ENCODE results near the gene SLC7A5. TPM values are rescaled to one million over a fixed set of nuclear protein-coding genes. Genes with fewer than 3 reads are reported as not detected.
A peak's percentile ranks its signal among the peaks of the same experiment; 100 is the strongest.
"Not testable (repeated sequence)": the region's sequence is repeated elsewhere in the genome, so short reads cannot be mapped to it uniquely, and the experiment has no call there.

Gene SLC7A5
- 79.0 and 99.5 TPM in 2 replicates for total RNA-seq (2014; rRNA removed; shearing (Covaris generic))
- polyA plus RNA-seq (2016; fragmentation: Nextera tagmentation; extraction: Ambion mirVana): 69.0 and 69.9 TPM in 2 replicates

GRCh38 chr16:87869061-87869878, at the start of gene SLC7A5:
SLC7A5 (minus strand) TSS chr16:87869507; CDS start chr16:87869422, 85 bp downstream.
- Histone ChIP-seq H3K4me2 (ENCODE audit: unreplicated experiment) (peak within 1 kb of the TSS; percentile 74), H2AFZ (peak within 1 kb of the TSS; percentile 26; the same call in 1 of the 2 replicates), H3K9ac (peak within 1 kb of the TSS; percentile 91), H3K4me1 (ENCODE audit: insufficient read depth) (peaks cover 34% of the 10 kb centered on the region), H3F3A (ENCODE audit: insufficient read depth) (peaks cover 28% of the 10 kb centered on the region), H3K4me3 (peak within 1 kb of the TSS; percentile 81), H3K79me2 (ENCODE audit: insufficient read depth) (peaks cover 46% of the 10 kb centered on the region), H3K27ac (peak within 1 kb of the TSS; percentile 85), H3K36me3 (ENCODE audit: low read depth) (peaks cover 10% of the 10 kb centered on the region; the same call in 1 of the 2 replicates)
- H3K9me3 ChIP-seq (ENCODE audit: low read depth); H4K20me1 ChIP-seq (ENCODE audit: insufficient read depth); H3K9me2 ChIP-seq (ENCODE audit: insufficient read depth); H3K27me3 ChIP-seq (replicated peaks; ENCODE audit: insufficient read depth); in situ Hi-C loops (cut with MboI): not testable (repeated sequence)
- WGBS, 2 experiments (ENCODE audit: low coverage in 1 of 2, low lambda C conversion rate in 2 of 2, missing lambda C conversion rate in 2 of 2): 3 to 4% methylated on average over 53 to 70 of the region's 109 CpGs
- DNase-seq: peak; percentile 92

GRCh38 chr16:87918338-87918737, 49.0 kb upstream of the SLC7A5 start:
- no peaks in the 10 kb centered on the region for H3F3A ChIP-seq (ENCODE audit: insufficient read depth)
- H3K4me3 ChIP-seq: peak overlapping the region; percentile 68
- 2 to 3% methylated on average over 10 to 13 of the region's 13 CpGs for WGBS, 2 experiments (ENCODE audit: low coverage in 1 of 2, low lambda C conversion rate in 2 of 2, missing lambda C conversion rate in 2 of 2)
- DNase-seq: peak; percentile 85
- H3K36me3 ChIP-seq (ENCODE audit: low read depth): no peaks in the 10 kb centered on the region
- peak overlapping the region; percentile 90 for H3K9ac ChIP-seq
- H4K20me1 ChIP-seq (ENCODE audit: insufficient read depth): no peaks in the 10 kb centered on the region
- no peaks in the 10 kb centered on the region for H3K9me3 ChIP-seq (ENCODE audit: low read depth)
- peak overlapping the region; percentile 98 for H3K4me2 ChIP-seq (ENCODE audit: unreplicated experiment)
- peak overlapping the region; percentile 77 for H3K27ac ChIP-seq
- no peak for TF ChIP-seq EZH2 (IDR thresholded peaks at IDR 0.05; ENCODE audit: insufficient read depth, poor library complexity, severe bottlenecking)
- H2AFZ ChIP-seq: peak overlapping the region; percentile 98
- H3K9me2 ChIP-seq (ENCODE audit: insufficient read depth): no peaks in the 10 kb centered on the region
- H3K79me2 ChIP-seq (ENCODE audit: insufficient read depth): no peaks in the 10 kb centered on the region
- H3K4me1 ChIP-seq (ENCODE audit: insufficient read depth): peaks cover 10% of the 10 kb centered on the region
- H3K27me3 ChIP-seq (replicated peaks; ENCODE audit: insufficient read depth): no peaks in the 10 kb centered on the region
- in situ Hi-C loops (cut with MboI): no loop called here

- no peak overlapping the region for H3K27ac ChIP-seq
- no peaks in the 10 kb centered on the region for H3F3A ChIP-seq (ENCODE audit: insufficient read depth)
Observed at GRCh38 chr16:87917503-87917902, 48.2 kb upstream of the SLC7A5 start.

GRCh38 chr16:87914812-87915211, 45.5 kb upstream of the SLC7A5 start:
- in situ Hi-C loops (cut with MboI): no loop called here
- Histone ChIP-seq H3K27me3 (replicated peaks; ENCODE audit: insufficient read depth) (no peaks in the 10 kb centered on the region), H3K4me1 (ENCODE audit: insufficient read depth) (peaks cover 19% of the 10 kb centered on the region), H3K9me2 (ENCODE audit: insufficient read depth) (no peaks in the 10 kb centered on the region), H3F3A (ENCODE audit: insufficient read depth) (no peaks in the 10 kb centered on the region; the same call in 1 of the 2 replicates), H3K9ac (no peak overlapping the region), H3K9me3 (ENCODE audit: low read depth) (no peaks in the 10 kb centered on the region), H3K4me2 (ENCODE audit: unreplicated experiment) (no peak overlapping the region), H3K27ac (no peak overlapping the region), H3K79me2 (ENCODE audit: insufficient read depth) (no peaks in the 10 kb centered on the region), H2AFZ (no peak overlapping the region), H3K4me3 (no peak overlapping the region), H4K20me1 (ENCODE audit: insufficient read depth) (no peaks in the 10 kb centered on the region), H3K36me3 (ENCODE audit: low read depth) (no peaks in the 10 kb centered on the region)
- DNase-seq: no peak
- 91 to 92% methylated on average over 19 to 25 of the region's 25 CpGs for WGBS, 2 experiments (ENCODE audit: low coverage in 1 of 2, low lambda C conversion rate in 2 of 2, missing lambda C conversion rate in 2 of 2)
- TF ChIP-seq EZH2 (IDR thresholded peaks at IDR 0.05; ENCODE audit: insufficient read depth, poor library complexity, severe bottlenecking) (no peak), EZH2phosphoT487 (IDR thresholded peaks at IDR 0.05; ENCODE audit: insufficient read depth, low read depth) (no peak)

More at GRCh38 chr16:87917503-87917902, 48.2 kb upstream of the SLC7A5 start:
- TF ChIP-seq EZH2phosphoT487 (IDR thresholded peaks at IDR 0.05; ENCODE audit: insufficient read depth, low read depth): no peak
- no peak overlapping the region for H3K4me2 ChIP-seq (ENCODE audit: unreplicated experiment)
- H3K9ac ChIP-seq: no peak overlapping the region
- no peak overlapping the region for H2AFZ ChIP-seq
- 72 to 73% methylated on average over 9 of the region's 9 CpGs for WGBS, 2 experiments (ENCODE audit: low coverage in 1 of 2, low lambda C conversion rate in 2 of 2, missing lambda C conversion rate in 2 of 2)
- H3K79me2 ChIP-seq (ENCODE audit: insufficient read depth): no peaks in the 10 kb centered on the region
- no peaks in the 10 kb centered on the region for H4K20me1 ChIP-seq (ENCODE audit: insufficient read depth)
- H3K27me3 ChIP-seq (replicated peaks; ENCODE audit: insufficient read depth): no peaks in the 10 kb centered on the region
- in situ Hi-C loops (cut with MboI): no loop called here
- peaks cover 10% of the 10 kb centered on the region for H3K4me1 ChIP-seq (ENCODE audit: insufficient read depth)
- no peaks in the 10 kb centered on the region for H3K9me2 ChIP-seq (ENCODE audit: insufficient read depth)
- no peaks in the 10 kb centered on the region for H3K36me3 ChIP-seq (ENCODE audit: low read depth)
- DNase-seq: no peak
- no peaks in the 10 kb centered on the region for H3K9me3 ChIP-seq (ENCODE audit: low read depth)
- no peak overlapping the region for H3K4me3 ChIP-seq

GRCh38 chr16:87914021-87914725, 44.9 kb upstream of the SLC7A5 start:
- H3K9ac ChIP-seq; H2AFZ ChIP-seq; H3K36me3 ChIP-seq (ENCODE audit: low read depth); H4K20me1 ChIP-seq (ENCODE audit: insufficient read depth); H3F3A ChIP-seq (ENCODE audit: insufficient read depth); H3K27ac ChIP-seq; H3K27me3 ChIP-seq (replicated peaks; ENCODE audit: insufficient read depth); H3K79me2 ChIP-seq (ENCODE audit: insufficient read depth); DNase-seq; H3K9me2 ChIP-seq (ENCODE audit: insufficient read depth); H3K4me2 ChIP-seq (ENCODE audit: unreplicated experiment); H3K9me3 ChIP-seq (ENCODE audit: low read depth); H3K4me3 ChIP-seq; in situ Hi-C loops (cut with MboI): not testable (repeated sequence)
- H3K4me1 ChIP-seq (ENCODE audit: insufficient read depth): peaks cover 19% of the 10 kb centered on the region
- WGBS, 2 experiments (ENCODE audit: low coverage in 1 of 2, low lambda C conversion rate in 2 of 2, missing lambda C conversion rate in 2 of 2): 74 to 81% methylated on average over 20 to 27 of the region's 27 CpGs

GRCh38 chr16:87912691-87913090, 43.4 kb upstream of the SLC7A5 start:
- H3K79me2 ChIP-seq (ENCODE audit: insufficient read depth); H2AFZ ChIP-seq; H3K9ac ChIP-seq; H3K4me1 ChIP-seq (ENCODE audit: insufficient read depth); H3K9me3 ChIP-seq (ENCODE audit: low read depth); in situ Hi-C loops (cut with MboI); DNase-seq; H4K20me1 ChIP-seq (ENCODE audit: insufficient read depth); H3K9me2 ChIP-seq (ENCODE audit: insufficient read depth); H3K36me3 ChIP-seq (ENCODE audit: low read depth); H3K27ac ChIP-seq; H3K4me2 ChIP-seq (ENCODE audit: unreplicated experiment); H3K4me3 ChIP-seq; H3F3A ChIP-seq (ENCODE audit: insufficient read depth); H3K27me3 ChIP-seq (replicated peaks; ENCODE audit: insufficient read depth): not testable (repeated sequence)
- 94 to 97% methylated on average over 18 of the region's 18 CpGs for WGBS, 2 experiments (ENCODE audit: low coverage in 1 of 2, low lambda C conversion rate in 2 of 2, missing lambda C conversion rate in 2 of 2)
